ENCODE results near the gene MAN2C1. TPM values are rescaled to one million over a fixed set of nuclear protein-coding genes. Genes with fewer than 3 reads are reported as not detected.

MAN2C1 gene
- total RNA-seq, 2 donors from 2014 or later, result 150 to 224 TPM

GRCh38 chr15:75356006-75356405 is 12.4 kb downstream of the MAN2C1 start:
- Mint-ChIP-seq H3K27me3 (ENCODE audit: insufficient read depth) (no peaks in the 10 kb centered on the region), H3K4me3 (no peak overlapping the region), H3K9me3 (no peaks in the 10 kb centered on the region), H3K27ac (no peak overlapping the region), H3K36me3 (ENCODE audit: low read depth) (peaks cover 22% of the 10 kb centered on the region), H3K4me1 (no peaks in the 10 kb centered on the region)
- no peak for DNase-seq
- Histone ChIP-seq H3K4me3 (ENCODE audit: low read length) (no peak overlapping the region), H3K27me3 (ENCODE audit: control insufficient read depth, insufficient read depth, low read length, poor library complexity, severe bottlenecking) (no peaks in the 10 kb centered on the region), H3K4me1 (ENCODE audit: control insufficient read depth, insufficient read depth, low read length) (no peaks in the 10 kb centered on the region), H3K27ac (ENCODE audit: low read depth, low read length) (no peak overlapping the region), H3K9ac (ENCODE audit: extremely low read depth, low read length, poor library complexity, severe bottlenecking) (no peak overlapping the region), H3K9me3 (ENCODE audit: control insufficient read depth, low read length) (no peaks in the 10 kb centered on the region), H3K36me3 (ENCODE audit: control insufficient read depth, insufficient read depth, low read length) (peaks cover 13% of the 10 kb centered on the region)
- TF ChIP-seq CTCF (conservative IDR thresholded peaks at IDR 0.05), result no peak
- WGBS, 2 experiments (ENCODE audit: insufficient coverage in 1 of 2, insufficient read length in 1 of 2), result 91 to 96% methylated on average over 22 to 28 of the region's 28 CpGs

DNA sequence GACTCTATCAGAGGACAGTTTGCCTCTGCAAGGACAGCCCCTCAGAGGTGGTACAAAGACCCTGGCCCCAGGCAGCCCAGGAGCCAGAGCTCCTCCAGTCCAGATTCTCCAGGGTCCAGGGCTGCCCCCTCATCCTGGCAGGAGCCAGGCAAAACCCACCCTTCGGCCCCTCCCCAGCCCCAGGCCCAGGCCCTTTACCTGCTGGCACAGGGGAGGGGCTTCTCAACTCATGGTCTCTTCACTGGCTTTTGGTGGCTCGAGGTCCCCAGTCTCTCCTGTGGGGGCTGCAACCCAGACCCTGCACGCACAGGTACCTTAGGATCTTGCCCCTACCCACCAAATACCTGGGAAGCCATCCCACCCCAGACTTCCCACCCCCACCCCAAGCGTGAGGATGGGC is 13.0 kb downstream of the MAN2C1 start:
- Mint-ChIP-seq H3K4me1 (no peaks in the 10 kb centered on the region), H3K27me3 (ENCODE audit: insufficient read depth) (peaks cover 2% of the 10 kb centered on the region), H3K4me3 (no peak overlapping the region), H3K27ac (no peak overlapping the region), H3K36me3 (ENCODE audit: low read depth) (peaks cover 18% of the 10 kb centered on the region), H3K9me3 (no peaks in the 10 kb centered on the region)
- Histone ChIP-seq H3K36me3 (ENCODE audit: control insufficient read depth, insufficient read depth, low read length) (peaks cover 13% of the 10 kb centered on the region), H3K4me3 (ENCODE audit: low read length) (no peak overlapping the region), H3K9me3 (ENCODE audit: control insufficient read depth, low read length) (no peaks in the 10 kb centered on the region), H3K27me3 (ENCODE audit: control insufficient read depth, insufficient read depth, low read length, poor library complexity, severe bottlenecking) (no peaks in the 10 kb centered on the region), H3K9ac (ENCODE audit: extremely low read depth, low read length, poor library complexity, severe bottlenecking) (no peak overlapping the region), H3K4me1 (ENCODE audit: control insufficient read depth, insufficient read depth, low read length) (no peaks in the 10 kb centered on the region), H3K27ac (ENCODE audit: low read depth, low read length) (no peak overlapping the region)
- DNase-seq, result no peak
- TF ChIP-seq CTCF (conservative IDR thresholded peaks at IDR 0.05), result no peak
- WGBS, 2 experiments (ENCODE audit: insufficient coverage in 1 of 2, insufficient read length in 1 of 2), result 92% methylated on average over 4 of the region's 4 CpGs; no CpG with 5 or more reads in 1 of the 2 experiments

DNA sequence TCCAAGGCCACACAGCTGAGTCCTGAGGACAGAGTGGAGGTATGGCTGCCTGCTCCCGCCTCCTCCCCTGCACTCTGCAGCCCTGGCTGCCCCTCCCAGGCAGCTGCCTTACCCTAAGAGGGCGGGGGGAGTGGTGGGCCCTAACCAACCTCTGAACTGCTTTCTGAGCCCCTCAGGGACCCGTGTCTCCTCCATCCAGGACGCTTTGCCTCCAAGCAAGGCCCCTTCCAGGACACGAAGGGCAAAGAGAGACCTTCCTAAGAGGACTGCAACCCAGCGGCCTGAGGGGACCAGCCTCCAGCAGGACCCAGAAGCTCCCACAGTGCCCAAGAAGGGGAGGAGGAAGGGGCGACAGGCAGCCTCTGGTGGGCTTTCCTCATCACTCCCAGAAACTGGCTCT is 14.0 kb downstream of the MAN2C1 start:
- no peak overlapping the region for H3K4me3 ChIP-seq (ENCODE audit: low read length)
- H3K36me3 ChIP-seq (ENCODE audit: control insufficient read depth, insufficient read depth, low read length), result peaks cover 13% of the 10 kb centered on the region
- Mint-ChIP-seq H3K27me3 (ENCODE audit: insufficient read depth) (peaks cover 9% of the 10 kb centered on the region), H3K4me1 (no peaks in the 10 kb centered on the region), H3K9me3 (no peaks in the 10 kb centered on the region), H3K4me3 (no peak overlapping the region), H3K27ac (no peak overlapping the region), H3K36me3 (ENCODE audit: low read depth) (peaks cover 11% of the 10 kb centered on the region)
- H3K27ac ChIP-seq (ENCODE audit: low read depth, low read length), result peak overlapping the region; percentile 24
- no peaks in the 10 kb centered on the region for H3K4me1 ChIP-seq (ENCODE audit: control insufficient read depth, insufficient read depth, low read length)
- WGBS, 2 experiments (ENCODE audit: insufficient coverage in 1 of 2, insufficient read length in 1 of 2), result 80 to 87% methylated on average over 2 to 7 of the region's 7 CpGs
- H3K9me3 ChIP-seq (ENCODE audit: control insufficient read depth, low read length), result no peaks in the 10 kb centered on the region
- H3K9ac ChIP-seq (ENCODE audit: extremely low read depth, low read length, poor library complexity, severe bottlenecking), result no peak overlapping the region
- DNase-seq, result no peak
- TF ChIP-seq CTCF (conservative IDR thresholded peaks at IDR 0.05), result no peak
- no peaks in the 10 kb centered on the region for H3K27me3 ChIP-seq (ENCODE audit: control insufficient read depth, insufficient read depth, low read length, poor library complexity, severe bottlenecking)
